Thyroid gland (tissue), 4 donors: ENCODE data around the gene EEA1.

Experiments
- POLR2A ChIP-seq, 2 donors: fragments of 450-650 bp; IDR thresholded peaks; one replicate each; pipeline ENCODE4 v1.6.1; 2017; ENCODE audit warnings: antibody characterized with exemption in 2 of 2, mild to moderate bottlenecking in 2 of 2, moderate library complexity in 1 of 2
- TF ChIP-seq, protein P1 (sequence below), 6 experiments: fragments of 200-600 bp in 3 of 6; fragments of 450-650 bp in 3 of 6; sonication (generic) in 3 of 6; IDR thresholded peaks; one replicate each; pipeline ENCODE4 v1.5.1; 2016 to 2019; ENCODE audit warnings: antibody characterized with exemption in 6 of 6, mild to moderate bottlenecking in 2 of 6, inconsistent platforms in 1 of 6, moderate library complexity in 1 of 6

GRCh38 chr12:92871116-92871515, 58.0 kb downstream of the EEA1 start:
- TF ChIP-seq, protein P1, sequence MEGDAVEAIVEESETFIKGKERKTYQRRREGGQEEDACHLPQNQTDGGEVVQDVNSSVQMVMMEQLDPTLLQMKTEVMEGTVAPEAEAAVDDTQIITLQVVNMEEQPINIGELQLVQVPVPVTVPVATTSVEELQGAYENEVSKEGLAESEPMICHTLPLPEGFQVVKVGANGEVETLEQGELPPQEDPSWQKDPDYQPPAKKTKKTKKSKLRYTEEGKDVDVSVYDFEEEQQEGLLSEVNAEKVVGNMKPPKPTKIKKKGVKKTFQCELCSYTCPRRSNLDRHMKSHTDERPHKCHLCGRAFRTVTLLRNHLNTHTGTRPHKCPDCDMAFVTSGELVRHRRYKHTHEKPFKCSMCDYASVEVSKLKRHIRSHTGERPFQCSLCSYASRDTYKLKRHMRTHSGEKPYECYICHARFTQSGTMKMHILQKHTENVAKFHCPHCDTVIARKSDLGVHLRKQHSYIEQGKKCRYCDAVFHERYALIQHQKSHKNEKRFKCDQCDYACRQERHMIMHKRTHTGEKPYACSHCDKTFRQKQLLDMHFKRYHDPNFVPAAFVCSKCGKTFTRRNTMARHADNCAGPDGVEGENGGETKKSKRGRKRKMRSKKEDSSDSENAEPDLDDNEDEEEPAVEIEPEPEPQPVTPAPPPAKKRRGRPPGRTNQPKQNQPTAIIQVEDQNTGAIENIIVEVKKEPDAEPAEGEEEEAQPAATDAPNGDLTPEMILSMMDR (IDR thresholded peaks at IDR 0.05) = no peak
- TF ChIP-seq POLR2A (IDR thresholded peaks at IDR 0.05) = no peak
